Breast epithelium (tissue), 3 donors: ENCODE results near the gene FKTN.

Experiments used
- POLR2A ChIP-seq: fragments of 450-650 bp; IDR thresholded peaks from one replicate; pipeline ENCODE4 v1.6.1; 2016; ENCODE audit warnings: antibody characterized with exemption, mild to moderate bottlenecking, moderate library complexity
- TF ChIP-seq, protein P1 (sequence below), 3 donors: fragments of 450-650 bp; IDR thresholded peaks; one replicate each; pipeline ENCODE4 v1.5.1; 2016 to 2017; ENCODE audit warnings: antibody characterized with exemption in 3 of 3, mild to moderate bottlenecking in 3 of 3, moderate library complexity in 3 of 3

DNA sequence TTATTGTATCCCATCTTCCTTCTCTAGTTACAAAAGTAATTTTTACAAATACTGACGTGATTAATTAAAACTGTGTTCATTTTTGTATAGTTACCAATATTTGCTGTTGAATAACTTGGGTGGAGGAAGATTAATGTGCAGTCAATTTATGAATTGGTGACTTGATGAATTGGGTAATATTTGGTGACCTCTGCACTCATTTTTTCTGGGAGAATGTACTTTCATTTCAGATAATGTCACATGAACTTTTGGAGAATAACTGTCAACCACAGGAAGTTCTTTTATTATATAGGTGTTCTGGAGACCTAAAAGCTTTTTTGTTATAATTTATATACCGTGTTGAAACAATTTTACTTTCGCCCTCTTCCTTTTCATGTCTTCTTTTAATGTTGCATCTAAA is 26.4 kb upstream of the FKTN start:
- TF ChIP-seq, protein P1, sequence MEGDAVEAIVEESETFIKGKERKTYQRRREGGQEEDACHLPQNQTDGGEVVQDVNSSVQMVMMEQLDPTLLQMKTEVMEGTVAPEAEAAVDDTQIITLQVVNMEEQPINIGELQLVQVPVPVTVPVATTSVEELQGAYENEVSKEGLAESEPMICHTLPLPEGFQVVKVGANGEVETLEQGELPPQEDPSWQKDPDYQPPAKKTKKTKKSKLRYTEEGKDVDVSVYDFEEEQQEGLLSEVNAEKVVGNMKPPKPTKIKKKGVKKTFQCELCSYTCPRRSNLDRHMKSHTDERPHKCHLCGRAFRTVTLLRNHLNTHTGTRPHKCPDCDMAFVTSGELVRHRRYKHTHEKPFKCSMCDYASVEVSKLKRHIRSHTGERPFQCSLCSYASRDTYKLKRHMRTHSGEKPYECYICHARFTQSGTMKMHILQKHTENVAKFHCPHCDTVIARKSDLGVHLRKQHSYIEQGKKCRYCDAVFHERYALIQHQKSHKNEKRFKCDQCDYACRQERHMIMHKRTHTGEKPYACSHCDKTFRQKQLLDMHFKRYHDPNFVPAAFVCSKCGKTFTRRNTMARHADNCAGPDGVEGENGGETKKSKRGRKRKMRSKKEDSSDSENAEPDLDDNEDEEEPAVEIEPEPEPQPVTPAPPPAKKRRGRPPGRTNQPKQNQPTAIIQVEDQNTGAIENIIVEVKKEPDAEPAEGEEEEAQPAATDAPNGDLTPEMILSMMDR (IDR thresholded peaks at IDR 0.05), result no peak
- TF ChIP-seq POLR2A, result no peak
